ENCODE results near the gene KCTD16.

DNA sequence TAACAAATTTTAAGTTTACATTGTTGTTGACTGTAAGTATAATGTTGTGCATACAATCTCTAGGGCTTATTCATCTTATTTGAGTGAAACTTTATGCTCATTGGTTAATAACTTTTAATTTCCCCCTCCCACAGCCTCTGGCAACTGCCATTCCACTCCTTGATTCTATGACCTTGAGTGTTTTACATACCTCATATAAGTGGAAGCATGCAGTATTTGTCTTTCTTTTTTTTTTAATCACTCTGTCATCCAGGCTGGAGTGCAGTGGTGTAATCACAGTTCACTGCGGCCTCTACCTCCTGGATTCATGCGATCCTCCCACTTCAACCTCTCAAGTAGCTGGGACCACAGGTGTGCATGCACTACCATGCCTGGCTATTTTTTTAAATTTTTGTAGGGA is 83.9 kb downstream of the KCTD16 start:
- TF ChIP-seq, protein P1, sequence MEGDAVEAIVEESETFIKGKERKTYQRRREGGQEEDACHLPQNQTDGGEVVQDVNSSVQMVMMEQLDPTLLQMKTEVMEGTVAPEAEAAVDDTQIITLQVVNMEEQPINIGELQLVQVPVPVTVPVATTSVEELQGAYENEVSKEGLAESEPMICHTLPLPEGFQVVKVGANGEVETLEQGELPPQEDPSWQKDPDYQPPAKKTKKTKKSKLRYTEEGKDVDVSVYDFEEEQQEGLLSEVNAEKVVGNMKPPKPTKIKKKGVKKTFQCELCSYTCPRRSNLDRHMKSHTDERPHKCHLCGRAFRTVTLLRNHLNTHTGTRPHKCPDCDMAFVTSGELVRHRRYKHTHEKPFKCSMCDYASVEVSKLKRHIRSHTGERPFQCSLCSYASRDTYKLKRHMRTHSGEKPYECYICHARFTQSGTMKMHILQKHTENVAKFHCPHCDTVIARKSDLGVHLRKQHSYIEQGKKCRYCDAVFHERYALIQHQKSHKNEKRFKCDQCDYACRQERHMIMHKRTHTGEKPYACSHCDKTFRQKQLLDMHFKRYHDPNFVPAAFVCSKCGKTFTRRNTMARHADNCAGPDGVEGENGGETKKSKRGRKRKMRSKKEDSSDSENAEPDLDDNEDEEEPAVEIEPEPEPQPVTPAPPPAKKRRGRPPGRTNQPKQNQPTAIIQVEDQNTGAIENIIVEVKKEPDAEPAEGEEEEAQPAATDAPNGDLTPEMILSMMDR (conservative IDR thresholded peaks at IDR 0.05; ENCODE audit: low read depth in 2 of 2): no peak
- no peak for TF ChIP-seq EZH2phosphoT487 (IDR thresholded peaks at IDR 0.05; ENCODE audit: unreplicated experiment)
- no peak for TF ChIP-seq NANOG (IDR thresholded peaks at IDR 0.05; ENCODE audit: borderline replicate concordance)
- no peak for TF ChIP-seq EZH2 (IDR thresholded peaks at IDR 0.05; ENCODE audit: low read depth, unreplicated experiment)
- TF ChIP-seq, protein P2, sequence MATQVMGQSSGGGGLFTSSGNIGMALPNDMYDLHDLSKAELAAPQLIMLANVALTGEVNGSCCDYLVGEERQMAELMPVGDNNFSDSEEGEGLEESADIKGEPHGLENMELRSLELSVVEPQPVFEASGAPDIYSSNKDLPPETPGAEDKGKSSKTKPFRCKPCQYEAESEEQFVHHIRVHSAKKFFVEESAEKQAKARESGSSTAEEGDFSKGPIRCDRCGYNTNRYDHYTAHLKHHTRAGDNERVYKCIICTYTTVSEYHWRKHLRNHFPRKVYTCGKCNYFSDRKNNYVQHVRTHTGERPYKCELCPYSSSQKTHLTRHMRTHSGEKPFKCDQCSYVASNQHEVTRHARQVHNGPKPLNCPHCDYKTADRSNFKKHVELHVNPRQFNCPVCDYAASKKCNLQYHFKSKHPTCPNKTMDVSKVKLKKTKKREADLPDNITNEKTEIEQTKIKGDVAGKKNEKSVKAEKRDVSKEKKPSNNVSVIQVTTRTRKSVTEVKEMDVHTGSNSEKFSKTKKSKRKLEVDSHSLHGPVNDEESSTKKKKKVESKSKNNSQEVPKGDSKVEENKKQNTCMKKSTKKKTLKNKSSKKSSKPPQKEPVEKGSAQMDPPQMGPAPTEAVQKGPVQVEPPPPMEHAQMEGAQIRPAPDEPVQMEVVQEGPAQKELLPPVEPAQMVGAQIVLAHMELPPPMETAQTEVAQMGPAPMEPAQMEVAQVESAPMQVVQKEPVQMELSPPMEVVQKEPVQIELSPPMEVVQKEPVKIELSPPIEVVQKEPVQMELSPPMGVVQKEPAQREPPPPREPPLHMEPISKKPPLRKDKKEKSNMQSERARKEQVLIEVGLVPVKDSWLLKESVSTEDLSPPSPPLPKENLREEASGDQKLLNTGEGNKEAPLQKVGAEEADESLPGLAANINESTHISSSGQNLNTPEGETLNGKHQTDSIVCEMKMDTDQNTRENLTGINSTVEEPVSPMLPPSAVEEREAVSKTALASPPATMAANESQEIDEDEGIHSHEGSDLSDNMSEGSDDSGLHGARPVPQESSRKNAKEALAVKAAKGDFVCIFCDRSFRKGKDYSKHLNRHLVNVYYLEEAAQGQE (IDR thresholded peaks at IDR 0.05; ENCODE audit: unreplicated experiment): no peak
